Osteoblast (primary cell): ENCODE measurements around the gene RPS6KA3. TPM values are rescaled to one million over a fixed set of nuclear protein-coding genes. Genes with fewer than 3 reads are reported as not detected.

Experiments
- DNase-seq: peaks from one replicate; pipeline ENCODE4 v3.0.0; 2011; ENCODE audit warnings: low spot score, mixed read lengths; ENCODE audit not compliant: insufficient read length; ENCODE audit errors: missing footprints
- H2AFZ ChIP-seq: 2 replicates; pipeline ENCODE4 v1.6.0; 2011; ENCODE audit warnings: mild to moderate bottlenecking, low read length
- H3K27ac ChIP-seq: 2 replicates; pipeline ENCODE4 v1.5.1; 2011; ENCODE audit warnings: mild to moderate bottlenecking, low read depth, low read length, moderate library complexity
- H3K27me3 ChIP-seq: 2 replicates; pipeline ENCODE4 v1.6.0; 2012; ENCODE audit warnings: mild to moderate bottlenecking, control low read depth, inconsistent platforms, low read length, moderate library complexity; ENCODE audit not compliant: insufficient read depth
- H3K36me3 ChIP-seq: 2 replicates; pipeline ENCODE4 v1.5.1; 2011; ENCODE audit warnings: mild to moderate bottlenecking, low read length, control low read depth, moderate library complexity; ENCODE audit not compliant: insufficient read depth
- H3K4me1 ChIP-seq: 2 replicates; pipeline ENCODE4 v1.5.1; 2011; ENCODE audit warnings: mild to moderate bottlenecking, low read length, control low read depth, moderate library complexity; ENCODE audit not compliant: insufficient read depth
- H3K4me2 ChIP-seq: 2 replicates; pipeline ENCODE4 v1.6.0; 2011; ENCODE audit warnings: mild to moderate bottlenecking, low read length; ENCODE audit not compliant: insufficient read depth
- H3K4me3 ChIP-seq: fragments of 200-600 bp; sonication (generic); 3 replicates; pipeline ENCODE4 v1.5.1; 2012; ENCODE audit warnings: mild to moderate bottlenecking, low read length, inconsistent platforms; ENCODE audit not compliant: insufficient read depth
- H3K79me2 ChIP-seq: 2 replicates; pipeline ENCODE4 v1.6.0; 2012; ENCODE audit warnings: mild to moderate bottlenecking, low read length, control low read depth, inconsistent platforms; ENCODE audit not compliant: insufficient read depth
- H3K9me3 ChIP-seq: 2 replicates; pipeline ENCODE4 v1.5.1; 2011; ENCODE audit warnings: low read depth, low read length, control low read depth
- H4K20me1 ChIP-seq: 2 replicates; pipeline ENCODE4 v1.6.0; 2012; ENCODE audit warnings: mild to moderate bottlenecking, low read length, control low read depth; ENCODE audit not compliant: insufficient read depth
- total RNA-seq: library from RNA; depleted of rRNA; stranded (reverse); fragments of >200 nt; gene quantifications from 2 replicates; pipeline ENCODE4 v1.2.3, GENCODE V29; 2012
- TF ChIP-seq, protein P1 (sequence below): IDR thresholded peaks from 2 replicates; pipeline ENCODE4 v1.5.1; 2011; ENCODE audit warnings: mild to moderate bottlenecking, low read depth, low read length, moderate library complexity; ENCODE audit errors: extremely low read depth

Gene RPS6KA3
- total RNA-seq, 1 donor: 54.6 TPM

DNA sequence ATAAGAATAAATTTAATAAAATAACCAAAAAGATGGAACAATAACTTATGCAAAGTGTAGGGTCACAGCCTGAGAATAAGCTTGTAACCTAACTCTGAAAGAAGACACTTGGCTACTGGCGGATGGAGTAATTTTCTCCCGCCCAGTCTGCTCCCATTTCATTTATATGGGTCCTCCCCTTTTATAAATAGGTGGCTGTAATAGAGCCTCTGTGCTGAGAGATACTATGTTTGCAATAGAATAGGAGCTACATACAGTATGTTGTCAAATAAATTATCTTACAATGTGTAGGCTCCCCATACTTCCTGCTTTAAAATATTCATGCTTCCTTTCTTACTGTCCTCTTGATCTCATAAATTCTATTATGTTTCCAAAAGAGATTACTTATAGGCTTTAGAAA lies 28.2 kb upstream of the RPS6KA3 start:
- Histone ChIP-seq H3K4me3 (no peak overlapping the region), H3K27me3 (no peaks in the 10 kb centered on the region), H3K9me3 (no peaks in the 10 kb centered on the region), H3K79me2 (no peaks in the 10 kb centered on the region), H2AFZ (no peak overlapping the region), H3K4me2 (no peak overlapping the region), H3K27ac (no peak overlapping the region), H3K4me1 (no peaks in the 10 kb centered on the region), H3K36me3 (no peaks in the 10 kb centered on the region), H4K20me1 (no peaks in the 10 kb centered on the region)
- TF ChIP-seq, protein P1, sequence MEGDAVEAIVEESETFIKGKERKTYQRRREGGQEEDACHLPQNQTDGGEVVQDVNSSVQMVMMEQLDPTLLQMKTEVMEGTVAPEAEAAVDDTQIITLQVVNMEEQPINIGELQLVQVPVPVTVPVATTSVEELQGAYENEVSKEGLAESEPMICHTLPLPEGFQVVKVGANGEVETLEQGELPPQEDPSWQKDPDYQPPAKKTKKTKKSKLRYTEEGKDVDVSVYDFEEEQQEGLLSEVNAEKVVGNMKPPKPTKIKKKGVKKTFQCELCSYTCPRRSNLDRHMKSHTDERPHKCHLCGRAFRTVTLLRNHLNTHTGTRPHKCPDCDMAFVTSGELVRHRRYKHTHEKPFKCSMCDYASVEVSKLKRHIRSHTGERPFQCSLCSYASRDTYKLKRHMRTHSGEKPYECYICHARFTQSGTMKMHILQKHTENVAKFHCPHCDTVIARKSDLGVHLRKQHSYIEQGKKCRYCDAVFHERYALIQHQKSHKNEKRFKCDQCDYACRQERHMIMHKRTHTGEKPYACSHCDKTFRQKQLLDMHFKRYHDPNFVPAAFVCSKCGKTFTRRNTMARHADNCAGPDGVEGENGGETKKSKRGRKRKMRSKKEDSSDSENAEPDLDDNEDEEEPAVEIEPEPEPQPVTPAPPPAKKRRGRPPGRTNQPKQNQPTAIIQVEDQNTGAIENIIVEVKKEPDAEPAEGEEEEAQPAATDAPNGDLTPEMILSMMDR: no peak
- no peak for DNase-seq

DNA sequence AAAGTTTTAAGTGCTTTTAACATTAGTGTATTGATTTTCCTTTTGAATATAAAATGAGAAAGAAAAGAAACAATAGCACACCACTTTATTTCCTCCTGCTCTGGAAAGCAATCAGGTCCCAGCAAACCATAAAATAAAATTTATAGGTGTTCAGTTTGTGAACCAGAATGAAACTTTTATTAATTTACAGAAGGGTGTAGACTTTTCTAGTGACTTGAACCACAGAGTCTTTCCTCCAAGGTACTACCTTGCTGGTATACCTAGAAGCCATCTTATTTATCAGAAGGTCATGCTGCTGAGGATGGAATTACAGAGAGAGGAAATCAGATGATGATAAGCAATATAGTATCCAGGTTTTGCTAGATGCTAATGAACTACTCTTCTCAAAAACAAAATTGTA lies 27.6 kb upstream of the RPS6KA3 start:
- Histone ChIP-seq H3K79me2 (no peaks in the 10 kb centered on the region), H3K9me3 (no peaks in the 10 kb centered on the region), H3K27me3 (no peaks in the 10 kb centered on the region), H3K36me3 (no peaks in the 10 kb centered on the region), H4K20me1 (no peaks in the 10 kb centered on the region), H3K4me3 (no peak overlapping the region), H3K27ac (no peak overlapping the region), H2AFZ (no peak overlapping the region), H3K4me1 (no peaks in the 10 kb centered on the region), H3K4me2 (no peak overlapping the region)
- TF ChIP-seq, protein P1: no peak
- no peak for DNase-seq

DNA sequence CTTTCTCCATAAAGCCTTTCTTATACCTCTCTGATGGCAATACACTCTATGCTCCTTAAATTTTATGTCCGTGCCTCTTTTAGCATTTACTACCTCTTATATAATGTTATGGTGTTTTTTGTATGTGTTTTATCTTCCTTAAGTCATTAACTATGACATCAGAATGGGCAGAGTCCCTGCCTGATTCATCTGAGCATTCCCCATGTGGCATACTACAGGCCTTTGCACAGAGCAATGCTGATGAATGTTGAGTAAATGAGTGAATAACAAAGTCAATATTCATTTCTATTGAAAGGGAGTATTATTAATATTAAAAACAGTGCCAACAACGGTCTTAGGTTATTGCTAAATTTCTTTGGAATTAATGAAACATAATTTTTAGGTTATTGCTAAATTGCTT lies 18.8 kb upstream of the RPS6KA3 start:
- no peaks in the 10 kb centered on the region for H3K9me3 ChIP-seq
- no peak overlapping the region for H3K27ac ChIP-seq
- TF ChIP-seq, protein P1: no peak
- no peaks in the 10 kb centered on the region for H3K27me3 ChIP-seq
- H3K36me3 ChIP-seq: no peaks in the 10 kb centered on the region
- no peak overlapping the region for H3K4me3 ChIP-seq
- H2AFZ ChIP-seq: no peak overlapping the region
- no peaks in the 10 kb centered on the region for H4K20me1 ChIP-seq
- no peaks in the 10 kb centered on the region for H3K79me2 ChIP-seq
- no peaks in the 10 kb centered on the region for H3K4me1 ChIP-seq
- peak; percentile 37 for DNase-seq
- no peak overlapping the region for H3K4me2 ChIP-seq

DNA sequence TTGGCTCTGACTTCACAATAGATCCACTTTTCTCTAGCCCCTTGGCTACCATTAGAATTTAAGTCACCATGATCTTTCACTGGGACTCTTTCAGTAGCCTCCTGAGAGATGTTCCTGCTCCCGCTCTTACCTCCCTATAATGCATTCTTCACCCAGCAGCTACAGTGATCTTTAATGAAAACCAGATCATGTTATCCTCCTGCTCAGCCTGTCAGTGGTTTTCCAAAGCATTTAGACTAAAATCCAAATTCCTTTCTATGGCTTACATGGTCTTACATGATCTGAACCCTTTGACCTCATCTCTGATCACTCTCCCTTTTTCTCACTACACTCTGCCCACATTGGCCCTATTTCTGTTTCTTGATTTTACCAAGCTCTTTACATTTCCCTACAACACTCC lies 18.3 kb upstream of the RPS6KA3 start:
- Histone ChIP-seq H3K4me2 (no peak overlapping the region), H3K4me3 (no peak overlapping the region), H2AFZ (no peak overlapping the region), H4K20me1 (no peaks in the 10 kb centered on the region), H3K36me3 (no peaks in the 10 kb centered on the region), H3K9me3 (no peaks in the 10 kb centered on the region), H3K4me1 (no peaks in the 10 kb centered on the region), H3K27me3 (no peaks in the 10 kb centered on the region), H3K27ac (no peak overlapping the region), H3K79me2 (no peaks in the 10 kb centered on the region)
- DNase-seq: no peak
- TF ChIP-seq, protein P1: no peak
